ENCODE results near the gene EFCAB12.

EFCAB12 gene

GRCh38 chr3:129462361-129462968 is 34.0 kb upstream of the EFCAB12 start:
- no peak overlapping the region for H3K27ac Mint-ChIP-seq
- TF ChIP-seq, protein P1, sequence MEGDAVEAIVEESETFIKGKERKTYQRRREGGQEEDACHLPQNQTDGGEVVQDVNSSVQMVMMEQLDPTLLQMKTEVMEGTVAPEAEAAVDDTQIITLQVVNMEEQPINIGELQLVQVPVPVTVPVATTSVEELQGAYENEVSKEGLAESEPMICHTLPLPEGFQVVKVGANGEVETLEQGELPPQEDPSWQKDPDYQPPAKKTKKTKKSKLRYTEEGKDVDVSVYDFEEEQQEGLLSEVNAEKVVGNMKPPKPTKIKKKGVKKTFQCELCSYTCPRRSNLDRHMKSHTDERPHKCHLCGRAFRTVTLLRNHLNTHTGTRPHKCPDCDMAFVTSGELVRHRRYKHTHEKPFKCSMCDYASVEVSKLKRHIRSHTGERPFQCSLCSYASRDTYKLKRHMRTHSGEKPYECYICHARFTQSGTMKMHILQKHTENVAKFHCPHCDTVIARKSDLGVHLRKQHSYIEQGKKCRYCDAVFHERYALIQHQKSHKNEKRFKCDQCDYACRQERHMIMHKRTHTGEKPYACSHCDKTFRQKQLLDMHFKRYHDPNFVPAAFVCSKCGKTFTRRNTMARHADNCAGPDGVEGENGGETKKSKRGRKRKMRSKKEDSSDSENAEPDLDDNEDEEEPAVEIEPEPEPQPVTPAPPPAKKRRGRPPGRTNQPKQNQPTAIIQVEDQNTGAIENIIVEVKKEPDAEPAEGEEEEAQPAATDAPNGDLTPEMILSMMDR (IDR thresholded peaks at IDR 0.05; ENCODE audit: unreplicated experiment in 3 of 3), result no peak
- H3K27me3 Mint-ChIP-seq (ENCODE audit: low read depth), result no peaks in the 10 kb centered on the region
- H3K36me3 Mint-ChIP-seq (ENCODE audit: low read depth), result peaks cover 29% of the 10 kb centered on the region
- no peaks in the 10 kb centered on the region for H3K9me3 Mint-ChIP-seq
- no peaks in the 10 kb centered on the region for H3K4me1 Mint-ChIP-seq
- no peak overlapping the region for H3K4me3 Mint-ChIP-seq

- peaks cover 32% of the 10 kb centered on the region for H3K36me3 Mint-ChIP-seq (ENCODE audit: low read depth)
- no peak overlapping the region for H3K27ac Mint-ChIP-seq
- TF ChIP-seq, protein P1 (IDR thresholded peaks at IDR 0.05; ENCODE audit: unreplicated experiment in 3 of 3), result no peak
- no peaks in the 10 kb centered on the region for H3K27me3 Mint-ChIP-seq (ENCODE audit: low read depth)
- no peaks in the 10 kb centered on the region for H3K9me3 Mint-ChIP-seq
- no peaks in the 10 kb centered on the region for H3K4me1 Mint-ChIP-seq
- H3K4me3 Mint-ChIP-seq, result no peak overlapping the region
Measured at GRCh38 chr3:129461461-129462146, 33.2 kb upstream of the EFCAB12 start.

DNA sequence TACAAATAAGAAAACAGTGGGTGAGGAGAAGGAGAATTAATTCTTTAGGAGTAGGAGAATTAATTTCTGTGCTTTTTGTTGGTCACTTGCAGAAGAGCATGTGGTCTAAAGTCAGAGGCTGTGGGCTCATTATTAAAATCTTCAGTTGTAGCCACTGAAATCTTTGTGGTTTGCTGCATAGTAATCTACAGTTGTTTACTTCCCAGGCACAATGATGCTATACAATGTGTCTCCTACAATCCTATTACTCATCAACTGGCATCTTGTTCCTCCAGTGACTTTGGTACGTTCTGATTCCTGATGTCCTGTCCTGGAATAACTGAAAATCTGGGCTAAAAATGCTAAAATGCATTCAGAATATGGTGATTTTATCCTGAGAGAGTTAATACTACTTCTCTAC is 32.6 kb upstream of the EFCAB12 start:
- TF ChIP-seq, protein P1 (IDR thresholded peaks at IDR 0.05; ENCODE audit: unreplicated experiment in 3 of 3), result no peak
- no peak overlapping the region for H3K27ac Mint-ChIP-seq
- H3K4me3 Mint-ChIP-seq, result no peak overlapping the region
- H3K27me3 Mint-ChIP-seq (ENCODE audit: low read depth), result no peaks in the 10 kb centered on the region
- H3K9me3 Mint-ChIP-seq, result no peaks in the 10 kb centered on the region
- H3K4me1 Mint-ChIP-seq, result no peaks in the 10 kb centered on the region
- H3K36me3 Mint-ChIP-seq (ENCODE audit: low read depth), result peaks cover 32% of the 10 kb centered on the region

- H3K9me3 Mint-ChIP-seq, result no peaks in the 10 kb centered on the region
Measured at GRCh38 chr3:129460572-129460971, 32.1 kb upstream of the EFCAB12 start.

GRCh38 chr3:129460155-129460554 is 31.7 kb upstream of the EFCAB12 start:
- no peaks in the 10 kb centered on the region for H3K9me3 Mint-ChIP-seq
- peaks cover 35% of the 10 kb centered on the region for H3K36me3 Mint-ChIP-seq (ENCODE audit: low read depth)
- no peak overlapping the region for H3K27ac Mint-ChIP-seq
- H3K4me1 Mint-ChIP-seq, result no peaks in the 10 kb centered on the region
- TF ChIP-seq, protein P1 (IDR thresholded peaks at IDR 0.05; ENCODE audit: unreplicated experiment in 3 of 3), result no peak
- H3K27me3 Mint-ChIP-seq (ENCODE audit: low read depth), result no peaks in the 10 kb centered on the region
- H3K4me3 Mint-ChIP-seq, result no peak overlapping the region

More at GRCh38 chr3:129460572-129460971, 32.1 kb upstream of the EFCAB12 start:
- Mint-ChIP-seq H3K36me3 (ENCODE audit: low read depth) (peaks cover 36% of the 10 kb centered on the region), H3K4me3 (no peak overlapping the region), H3K27me3 (ENCODE audit: low read depth) (no peaks in the 10 kb centered on the region), H3K27ac (no peak overlapping the region), H3K4me1 (no peaks in the 10 kb centered on the region)
- TF ChIP-seq, protein P1 (IDR thresholded peaks at IDR 0.05; ENCODE audit: unreplicated experiment in 3 of 3), result no peak

DNA sequence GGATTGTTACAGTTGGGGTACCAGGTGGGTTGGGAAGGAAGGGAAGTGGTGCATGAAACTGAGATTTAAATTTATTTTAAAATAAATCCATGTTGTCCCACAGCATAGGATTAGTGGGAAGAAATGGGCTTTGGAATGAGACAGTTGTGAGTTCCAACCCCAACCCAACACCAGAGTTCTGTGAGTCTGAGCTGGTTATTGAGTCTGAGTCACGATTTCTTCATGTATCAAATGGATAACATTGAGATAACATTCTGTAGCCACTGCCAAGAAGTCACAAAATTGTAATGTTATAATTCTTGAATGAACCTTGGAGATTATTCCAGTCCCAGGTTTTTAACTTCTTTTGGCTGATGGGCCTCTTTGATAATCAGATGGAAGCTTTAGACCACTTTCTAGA is 25.3 kb upstream of the EFCAB12 start:
- TF ChIP-seq, protein P1 (IDR thresholded peaks at IDR 0.05; ENCODE audit: unreplicated experiment in 3 of 3), result no peak
- H3K27ac Mint-ChIP-seq, result no peak overlapping the region
- H3K4me1 Mint-ChIP-seq, result peaks cover 19% of the 10 kb centered on the region
- no peaks in the 10 kb centered on the region for H3K27me3 Mint-ChIP-seq (ENCODE audit: low read depth)
- H3K36me3 Mint-ChIP-seq (ENCODE audit: low read depth), result peaks cover 41% of the 10 kb centered on the region
- H3K9me3 Mint-ChIP-seq, result no peaks in the 10 kb centered on the region
- no peak overlapping the region for H3K4me3 Mint-ChIP-seq
